HL-60 (cell line): Measurements from ENCODE around the gene GNAT2.

ENCODE experiments used
- DNase-seq, 2 experiments: peaks; one replicate each; pipeline ENCODE4 v3.0.0-alpha.2; 2010 to 2020; ENCODE audit warnings: low read depth in 1 of 2, low spot score in 1 of 2
- H3K27ac ChIP-seq: fragments of 250-450 bp; sonication (Bioruptor Pico); replicated peaks from 2 replicates; pipeline ENCODE4 v1.5.1; 2020; ENCODE audit warnings: mild to moderate bottlenecking, moderate library complexity
- H3K27me3 ChIP-seq: fragments of 250-450 bp; sonication (Bioruptor Pico); 2 replicates; pipeline ENCODE4 v1.5.1; 2021; ENCODE audit warnings: mild to moderate bottlenecking, moderate library complexity; ENCODE audit not compliant: insufficient read depth, poor library complexity, severe bottlenecking
- H3K4me3 ChIP-seq: replicated peaks from 2 replicates; pipeline ENCODE4 v1.5.1; 2011; ENCODE audit warnings: mild to moderate bottlenecking, control low read depth, low read length; ENCODE audit not compliant: insufficient read depth
- CTCF ChIP-seq: IDR thresholded peaks from one replicate; pipeline ENCODE4 v1.5.1; 2011; ENCODE audit warnings: low read length, control low read depth, inconsistent platforms; ENCODE audit not compliant: insufficient read depth
- GABPA ChIP-seq: IDR thresholded peaks from 2 replicates; pipeline ENCODE4 v1.6.1; 2012; ENCODE audit warnings: low read depth
- POLR2AphosphoS5 ChIP-seq: IDR thresholded peaks from 2 replicates; pipeline ENCODE4 v1.6.1; 2012; ENCODE audit warnings: low read depth
- REST ChIP-seq: IDR thresholded peaks from 2 replicates; pipeline ENCODE4 v1.6.1; 2012; ENCODE audit warnings: low read depth; ENCODE audit not compliant: insufficient replicate concordance
- SPI1 ChIP-seq: IDR thresholded peaks from 2 replicates; pipeline ENCODE4 v1.6.1; 2012; ENCODE audit warnings: low read depth, mild to moderate bottlenecking, borderline replicate concordance

Gene GNAT2

GRCh38 chr1:109634292-109634691 lies 14.9 kb upstream of the GNAT2 start:
- no peak for DNase-seq
- Histone ChIP-seq H3K4me3 (no peak overlapping the region), H3K27me3 (no peaks in the 10 kb centered on the region), H3K27ac (no peak overlapping the region)
- TF ChIP-seq POLR2AphosphoS5 (no peak), SPI1 (no peak), REST (no peak), GABPA (no peak), CTCF (no peak)

- Histone ChIP-seq H3K27me3 (no peaks in the 10 kb centered on the region), H3K4me3 (no peak overlapping the region), H3K27ac (no peak overlapping the region)
- TF ChIP-seq POLR2AphosphoS5 (no peak), CTCF (no peak), REST (no peak), GABPA (no peak), SPI1 (no peak)
- no peak for DNase-seq
These were observed 13.4 kb upstream of the GNAT2 start for GRCh38 chr1:109632671-109633346.

GRCh38 chr1:109631513-109632505 lies 12.4 kb upstream of the GNAT2 start:
- H3K27ac ChIP-seq, result no peak overlapping the region
- H3K4me3 ChIP-seq, result no peak overlapping the region
- TF ChIP-seq GABPA, result no peak
- TF ChIP-seq POLR2AphosphoS5, result no peak
- TF ChIP-seq CTCF, result no peak
- TF ChIP-seq REST, result no peak
- no peak for TF ChIP-seq SPI1
- DNase-seq, result no peak
- H3K27me3 ChIP-seq, result no peaks in the 10 kb centered on the region
